ENCODE measurements around the gene LRFN3.

The LRFN3 gene

DNA sequence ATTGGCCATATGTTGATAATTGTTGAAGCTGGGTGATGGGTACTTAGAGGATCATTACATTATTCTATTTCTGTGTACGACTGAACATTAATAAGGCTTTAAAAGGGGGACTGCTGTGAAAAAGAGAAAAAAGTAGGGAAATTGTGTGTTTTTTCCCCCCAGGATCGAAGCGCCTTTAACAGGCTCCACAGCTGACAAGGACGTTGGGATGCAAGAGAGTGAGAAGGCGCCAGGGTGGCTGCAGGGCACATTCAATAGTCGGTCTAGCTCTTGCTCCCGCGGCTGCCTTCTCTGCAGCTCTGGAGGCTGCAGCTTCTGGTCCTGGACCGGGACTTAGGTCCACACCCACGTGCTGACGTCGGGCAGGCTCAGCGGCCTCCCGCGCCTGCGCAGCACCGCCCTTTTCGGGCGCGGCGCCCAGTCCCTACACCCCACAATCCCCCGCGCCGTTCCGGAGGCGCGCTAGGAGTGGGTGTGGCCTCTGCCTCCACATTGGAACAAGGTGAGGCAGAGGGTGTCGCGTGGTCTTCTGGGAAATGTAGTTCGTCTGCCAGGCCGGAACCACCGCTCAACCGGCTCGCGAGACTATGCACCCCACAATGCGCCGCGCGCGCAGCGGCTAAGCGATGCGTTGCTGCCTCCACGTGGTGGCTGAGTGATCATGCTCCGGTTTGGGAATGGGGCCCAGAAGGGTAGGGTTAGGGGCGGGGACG, 4.9 kb upstream of the LRFN3 start:
- H3K4me3 ChIP-seq (ENCODE audit: low read length), result peak overlapping the region; percentile 39
- peak overlapping the region; percentile 11; the same call in 1 of the 2 replicates for H3K9ac ChIP-seq (ENCODE audit: low read length)
- peaks cover 16% of the 10 kb centered on the region; the same call in 1 of the 2 replicates for H3K4me1 ChIP-seq (ENCODE audit: low read length)
- H3K9me2 ChIP-seq (replicated peaks; ENCODE audit: insufficient read depth, low read length), result no peaks in the 10 kb centered on the region
- TF ChIP-seq EZH2 (optimal IDR thresholded peaks at IDR 0.05; ENCODE audit: low read depth, low read length), result no peak
- TF ChIP-seq, protein P1, sequence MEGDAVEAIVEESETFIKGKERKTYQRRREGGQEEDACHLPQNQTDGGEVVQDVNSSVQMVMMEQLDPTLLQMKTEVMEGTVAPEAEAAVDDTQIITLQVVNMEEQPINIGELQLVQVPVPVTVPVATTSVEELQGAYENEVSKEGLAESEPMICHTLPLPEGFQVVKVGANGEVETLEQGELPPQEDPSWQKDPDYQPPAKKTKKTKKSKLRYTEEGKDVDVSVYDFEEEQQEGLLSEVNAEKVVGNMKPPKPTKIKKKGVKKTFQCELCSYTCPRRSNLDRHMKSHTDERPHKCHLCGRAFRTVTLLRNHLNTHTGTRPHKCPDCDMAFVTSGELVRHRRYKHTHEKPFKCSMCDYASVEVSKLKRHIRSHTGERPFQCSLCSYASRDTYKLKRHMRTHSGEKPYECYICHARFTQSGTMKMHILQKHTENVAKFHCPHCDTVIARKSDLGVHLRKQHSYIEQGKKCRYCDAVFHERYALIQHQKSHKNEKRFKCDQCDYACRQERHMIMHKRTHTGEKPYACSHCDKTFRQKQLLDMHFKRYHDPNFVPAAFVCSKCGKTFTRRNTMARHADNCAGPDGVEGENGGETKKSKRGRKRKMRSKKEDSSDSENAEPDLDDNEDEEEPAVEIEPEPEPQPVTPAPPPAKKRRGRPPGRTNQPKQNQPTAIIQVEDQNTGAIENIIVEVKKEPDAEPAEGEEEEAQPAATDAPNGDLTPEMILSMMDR (IDR thresholded peaks at IDR 0.05; ENCODE audit: low read length), result peak; percentile 96
- peak; percentile 100 for DNase-seq
- peaks cover 3% of the 10 kb centered on the region; the same call in 1 of the 2 replicates for H3F3A ChIP-seq (ENCODE audit: insufficient read depth, low read length)
- H3K27ac ChIP-seq (ENCODE audit: low read length), result no peak overlapping the region
- H4K20me1 ChIP-seq (ENCODE audit: insufficient read depth, low read length), result no peaks in the 10 kb centered on the region
- H3K9me3 ChIP-seq (replicated peaks; ENCODE audit: insufficient read depth, low read length), result no peaks in the 10 kb centered on the region
- H3K4me2 ChIP-seq (ENCODE audit: low read depth, low read length), result peak overlapping the region; percentile 71
- no peaks in the 10 kb centered on the region for H3K36me3 ChIP-seq (replicated peaks; ENCODE audit: insufficient read depth, low read length)
- H3K79me2 ChIP-seq (ENCODE audit: low read length), result no peaks in the 10 kb centered on the region
- peak overlapping the region; percentile 78 for H2AFZ ChIP-seq (ENCODE audit: low read length)
- peaks cover 21% of the 10 kb centered on the region for H3K27me3 ChIP-seq (replicated peaks; ENCODE audit: insufficient read depth, low read length)

DNA sequence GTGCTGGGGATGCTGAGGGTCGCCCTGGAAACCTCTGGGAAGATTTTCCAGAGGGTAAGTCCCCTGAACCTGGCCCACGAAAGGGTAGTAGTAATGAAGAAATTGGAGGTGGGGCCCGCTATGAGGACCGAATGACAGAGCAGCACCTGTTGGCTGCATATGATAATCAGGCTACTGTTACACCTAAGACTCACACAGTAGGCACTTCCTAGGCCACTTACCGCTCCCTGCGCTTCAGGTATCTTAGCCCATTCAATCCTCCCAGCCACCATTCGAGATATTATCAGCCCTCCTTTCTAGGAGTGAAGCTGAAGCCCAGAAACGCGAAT, 4.3 kb upstream of the LRFN3 start:
- H3K27ac ChIP-seq (ENCODE audit: low read length), result no peak overlapping the region
- peaks cover 3% of the 10 kb centered on the region; the same call in 1 of the 2 replicates for H3F3A ChIP-seq (ENCODE audit: insufficient read depth, low read length)
- peak overlapping the region; percentile 69 for H2AFZ ChIP-seq (ENCODE audit: low read length)
- H3K36me3 ChIP-seq (replicated peaks; ENCODE audit: insufficient read depth, low read length), result no peaks in the 10 kb centered on the region
- peak overlapping the region; percentile 35 for H3K4me3 ChIP-seq (ENCODE audit: low read length)
- H3K9me2 ChIP-seq (replicated peaks; ENCODE audit: insufficient read depth, low read length), result no peaks in the 10 kb centered on the region
- H3K4me2 ChIP-seq (ENCODE audit: low read depth, low read length), result peak overlapping the region; percentile 57
- H3K9ac ChIP-seq (ENCODE audit: low read length), result no peak overlapping the region
- DNase-seq, result no peak
- H3K4me1 ChIP-seq (ENCODE audit: low read length), result peaks cover 16% of the 10 kb centered on the region; the same call in 1 of the 2 replicates
- H4K20me1 ChIP-seq (ENCODE audit: insufficient read depth, low read length), result no peaks in the 10 kb centered on the region
- peaks cover 16% of the 10 kb centered on the region for H3K27me3 ChIP-seq (replicated peaks; ENCODE audit: insufficient read depth, low read length)
- H3K9me3 ChIP-seq (replicated peaks; ENCODE audit: insufficient read depth, low read length), result no peaks in the 10 kb centered on the region
- TF ChIP-seq EZH2 (optimal IDR thresholded peaks at IDR 0.05; ENCODE audit: low read depth, low read length) (no peak), EZH2phosphoT487 (IDR thresholded peaks at IDR 0.05; ENCODE audit: low read length) (no peak)
- TF ChIP-seq, protein P1 (IDR thresholded peaks at IDR 0.05; ENCODE audit: low read length), result no peak
- no peaks in the 10 kb centered on the region for H3K79me2 ChIP-seq (ENCODE audit: low read length)

DNA sequence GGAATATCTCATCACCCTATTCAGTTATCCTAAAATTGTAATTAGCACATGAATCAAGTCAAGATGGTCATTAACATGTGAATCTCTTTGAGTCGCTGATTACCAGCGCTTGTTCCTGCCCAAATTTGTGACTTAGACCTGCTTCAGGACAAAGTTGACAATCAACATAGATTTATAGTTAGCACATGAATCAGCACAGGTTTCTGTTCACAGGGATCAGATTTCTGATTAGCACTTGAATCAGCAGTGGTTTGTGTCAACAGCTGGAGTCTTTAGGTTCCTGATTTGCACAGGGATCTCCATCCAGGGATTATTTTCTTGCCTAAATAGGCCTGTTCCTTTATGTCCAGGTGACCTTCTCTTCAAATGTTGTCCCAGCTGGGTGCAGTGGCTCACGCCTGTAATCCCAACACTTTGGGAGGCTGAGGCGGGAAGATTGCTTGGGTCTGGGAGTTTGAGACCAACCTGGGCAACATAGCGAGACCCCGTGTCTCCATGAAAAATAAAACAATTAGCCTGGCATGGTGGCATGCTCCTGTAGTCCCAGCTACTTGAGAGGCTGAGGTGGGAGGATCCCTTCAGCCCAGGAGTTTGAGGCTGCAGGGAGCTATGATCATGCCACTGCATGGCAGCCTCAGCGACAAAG, 3.8 kb upstream of the LRFN3 start:
- TF ChIP-seq, protein P1 (IDR thresholded peaks at IDR 0.05; ENCODE audit: low read length), result no peak
- TF ChIP-seq EZH2 (optimal IDR thresholded peaks at IDR 0.05; ENCODE audit: low read depth, low read length) (no peak), EZH2phosphoT487 (IDR thresholded peaks at IDR 0.05; ENCODE audit: low read length) (no peak)
- Histone ChIP-seq H3K27ac (ENCODE audit: low read length) (no peak overlapping the region), H3K79me2 (ENCODE audit: low read length) (no peaks in the 10 kb centered on the region), H3K9me2 (replicated peaks; ENCODE audit: insufficient read depth, low read length) (no peaks in the 10 kb centered on the region), H2AFZ (ENCODE audit: low read length) (peak overlapping the region; percentile 69), H3K4me2 (ENCODE audit: low read depth, low read length) (peak overlapping the region; percentile 57; the same call in 1 of the 2 replicates), H4K20me1 (ENCODE audit: insufficient read depth, low read length) (no peaks in the 10 kb centered on the region), H3K4me3 (ENCODE audit: low read length) (no peak overlapping the region), H3K36me3 (replicated peaks; ENCODE audit: insufficient read depth, low read length) (no peaks in the 10 kb centered on the region), H3K9me3 (replicated peaks; ENCODE audit: insufficient read depth, low read length) (no peaks in the 10 kb centered on the region), H3K4me1 (ENCODE audit: low read length) (peaks cover 16% of the 10 kb centered on the region; the same call in 1 of the 2 replicates), H3K9ac (ENCODE audit: low read length) (no peak overlapping the region), H3K27me3 (replicated peaks; ENCODE audit: insufficient read depth, low read length) (peaks cover 11% of the 10 kb centered on the region; the same call in 1 of the 2 replicates), H3F3A (ENCODE audit: insufficient read depth, low read length) (peaks cover 3% of the 10 kb centered on the region; the same call in 1 of the 2 replicates)
- DNase-seq, result no peak
